ENCODE results near the gene VPS37D. TPM values are rescaled to one million over a fixed set of nuclear protein-coding genes. Genes with fewer than 3 reads are reported as not detected.

The VPS37D gene
- total and polyA plus RNA-seq, 10 of the 15 experiments (the other 5 are each of a cell fraction or from before 2014, with no cell fraction given) = 0.10 to 0.45 (median 0.16) TPM; not detected in 6

DNA sequence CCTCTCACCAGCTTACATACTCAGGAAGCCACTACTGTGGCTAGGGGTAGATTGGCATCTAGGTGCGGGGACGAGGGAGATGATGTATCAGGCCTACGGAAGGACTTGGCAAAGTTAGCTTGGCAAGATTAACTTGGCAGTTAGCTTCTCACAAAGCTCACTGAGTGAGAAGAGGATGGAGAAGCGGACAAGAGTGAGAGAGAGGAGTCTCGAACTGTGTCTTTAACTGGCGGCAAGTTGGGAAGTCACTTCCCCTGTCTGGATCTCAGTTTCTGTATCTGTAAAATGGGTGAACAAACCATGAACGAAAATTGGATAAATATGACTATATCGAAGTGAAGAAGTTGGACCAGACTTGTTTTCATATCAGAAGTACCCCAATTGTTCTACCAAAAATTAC is 33.8 kb upstream of the VPS37D start:
- Histone ChIP-seq H3K9ac (ENCODE audit: control insufficient read depth, insufficient read depth, low read length) (no peak overlapping the region), H3K27ac (ENCODE audit: control insufficient read depth, insufficient read depth) (no peak overlapping the region), H3K4me1 (ENCODE audit: control insufficient read depth, insufficient read depth, low read length) (no peaks in the 10 kb centered on the region), H3K36me3 (ENCODE audit: control insufficient read depth in 2 of 2, insufficient read depth in 2 of 2, low read length in 1 of 2) (no peaks in the 10 kb centered on the region), H3K79me2 (ENCODE audit: control insufficient read depth, insufficient read depth, low read length) (no peaks in the 10 kb centered on the region), H3K27me3 (replicated peaks in 1 of 2; ENCODE audit: control insufficient read depth in 2 of 2, insufficient read depth in 2 of 2, low read length in 1 of 2) (peaks cover 0 to 1% of the 10 kb centered on the region in 2 experiments; a peak in 1 of 4 replicates), H3K4me2 (ENCODE audit: control insufficient read depth, insufficient read depth) (no peak overlapping the region), H4K20me1 (ENCODE audit: control insufficient read depth, insufficient read depth) (no peaks in the 10 kb centered on the region), H3K4me3 (no peak overlapping the region), H2AFZ (ENCODE audit: control insufficient read depth, low read depth, low read length) (no peak overlapping the region), H3K9me3 (replicated peaks; ENCODE audit: control insufficient read depth, insufficient read depth, low read length) (no peaks in the 10 kb centered on the region)
- FAIRE-seq = no peak
- intact Hi-C loops (cut with micrococcal nuclease; ENCODE audit: unreplicated experiment) = no loop called here
- BruUV-seq (replicated peaks) = no TSS peak
- SMC1A ChIA-PET (ENCODE audit: uncharacterized antibody, unreplicated experiment) = no interaction called here
- DNase-seq (ENCODE audit: low read depth, low spot score) = no peak
- CTCF ChIA-PET = interaction anchor here (1.0 kb wide), 1 partner anchor 91 kb away, joined by 4 read pairs; no protein-coding TSS in a partner anchor
- RAD21 ChIA-PET (ENCODE audit: unreplicated experiment) = no interaction called here
- ATAC-seq = no peak
- POLR2A ChIA-PET = interaction anchor here (0.6 kb wide), 1 partner anchor 9 kb away, joined by 5 read pairs; no protein-coding TSS in a partner anchor
- in situ Hi-C loops (cut with MboI) = no loop called here
- WGBS (ENCODE audit: insufficient coverage, insufficient replicate concordance, low lambda C conversion rate, missing lambda C conversion rate) = 55% methylated on average over 8 of the region's 8 CpGs
- TF ChIP-seq RELA (IDR thresholded peaks at IDR 0.05; ENCODE audit: borderline replicate concordance, partially characterized antibody) (no peak), POLR2A (IDR thresholded peaks at IDR 0.05; ENCODE audit: low read depth, low read length) (no peak), SP1 (IDR thresholded peaks at IDR 0.05; ENCODE audit: low read depth, low read length) (no peak), NRF1 (conservative IDR thresholded peaks at IDR 0.05; ENCODE audit: low read depth, low read length) (no peak), PRDM15 (CRISPR knock-in tag; IDR thresholded peaks at IDR 0.05) (no peak), POLR2AphosphoS5 (IDR thresholded peaks at IDR 0.05; ENCODE audit: low read length) (no peak), MLLT1 (IDR thresholded peaks at IDR 0.05) (no peak), RFX5 (IDR thresholded peaks at IDR 0.05; ENCODE audit: low read depth, low read length) (no peak), NFIC (IDR thresholded peaks at IDR 0.05; ENCODE audit: low read depth, low read length) (no peak), EZH2 (IDR thresholded peaks at IDR 0.05; ENCODE audit: borderline replicate concordance, control insufficient read depth, low read depth, low read length) (no peak), GABPA (IDR thresholded peaks at IDR 0.05; ENCODE audit: low read depth) (no peak), PAX5 (IDR thresholded peaks at IDR 0.05; ENCODE audit: borderline replicate concordance, low read depth, low read length) (no peak), ZNF24 (IDR thresholded peaks at IDR 0.05) (no peak), BCL11A (IDR thresholded peaks at IDR 0.05; ENCODE audit: low read depth, low read length) (no peak), FOS (IDR thresholded peaks at IDR 0.05; ENCODE audit: borderline replicate concordance, extremely low read depth, insufficient read length) (no peak), HDGF (IDR thresholded peaks at IDR 0.05) (no peak), NFXL1 (IDR thresholded peaks at IDR 0.05; ENCODE audit: borderline replicate concordance) (no peak)
- TF ChIP-seq, protein P1, sequence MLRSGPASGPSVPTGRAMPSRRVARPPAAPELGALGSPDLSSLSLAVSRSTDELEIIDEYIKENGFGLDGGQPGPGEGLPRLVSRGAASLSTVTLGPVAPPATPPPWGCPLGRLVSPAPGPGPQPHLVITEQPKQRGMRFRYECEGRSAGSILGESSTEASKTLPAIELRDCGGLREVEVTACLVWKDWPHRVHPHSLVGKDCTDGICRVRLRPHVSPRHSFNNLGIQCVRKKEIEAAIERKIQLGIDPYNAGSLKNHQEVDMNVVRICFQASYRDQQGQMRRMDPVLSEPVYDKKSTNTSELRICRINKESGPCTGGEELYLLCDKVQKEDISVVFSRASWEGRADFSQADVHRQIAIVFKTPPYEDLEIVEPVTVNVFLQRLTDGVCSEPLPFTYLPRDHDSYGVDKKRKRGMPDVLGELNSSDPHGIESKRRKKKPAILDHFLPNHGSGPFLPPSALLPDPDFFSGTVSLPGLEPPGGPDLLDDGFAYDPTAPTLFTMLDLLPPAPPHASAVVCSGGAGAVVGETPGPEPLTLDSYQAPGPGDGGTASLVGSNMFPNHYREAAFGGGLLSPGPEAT (IDR thresholded peaks at IDR 0.05; ENCODE audit: low read depth) = no peak
- TF ChIP-seq, protein P2, sequence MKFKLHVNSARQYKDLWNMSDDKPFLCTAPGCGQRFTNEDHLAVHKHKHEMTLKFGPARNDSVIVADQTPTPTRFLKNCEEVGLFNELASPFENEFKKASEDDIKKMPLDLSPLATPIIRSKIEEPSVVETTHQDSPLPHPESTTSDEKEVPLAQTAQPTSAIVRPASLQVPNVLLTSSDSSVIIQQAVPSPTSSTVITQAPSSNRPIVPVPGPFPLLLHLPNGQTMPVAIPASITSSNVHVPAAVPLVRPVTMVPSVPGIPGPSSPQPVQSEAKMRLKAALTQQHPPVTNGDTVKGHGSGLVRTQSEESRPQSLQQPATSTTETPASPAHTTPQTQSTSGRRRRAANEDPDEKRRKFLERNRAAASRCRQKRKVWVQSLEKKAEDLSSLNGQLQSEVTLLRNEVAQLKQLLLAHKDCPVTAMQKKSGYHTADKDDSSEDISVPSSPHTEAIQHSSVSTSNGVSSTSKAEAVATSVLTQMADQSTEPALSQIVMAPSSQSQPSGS (IDR thresholded peaks at IDR 0.05; ENCODE audit: low read length) = no peak

Data from GM12878 (cell line).